ENCODE results near the gene DERL3.
"Not testable (repeated sequence)": the region's sequence is repeated elsewhere in the genome, so short reads cannot be mapped to it uniquely, and the experiment has no call there.

DERL3 gene

DNA sequence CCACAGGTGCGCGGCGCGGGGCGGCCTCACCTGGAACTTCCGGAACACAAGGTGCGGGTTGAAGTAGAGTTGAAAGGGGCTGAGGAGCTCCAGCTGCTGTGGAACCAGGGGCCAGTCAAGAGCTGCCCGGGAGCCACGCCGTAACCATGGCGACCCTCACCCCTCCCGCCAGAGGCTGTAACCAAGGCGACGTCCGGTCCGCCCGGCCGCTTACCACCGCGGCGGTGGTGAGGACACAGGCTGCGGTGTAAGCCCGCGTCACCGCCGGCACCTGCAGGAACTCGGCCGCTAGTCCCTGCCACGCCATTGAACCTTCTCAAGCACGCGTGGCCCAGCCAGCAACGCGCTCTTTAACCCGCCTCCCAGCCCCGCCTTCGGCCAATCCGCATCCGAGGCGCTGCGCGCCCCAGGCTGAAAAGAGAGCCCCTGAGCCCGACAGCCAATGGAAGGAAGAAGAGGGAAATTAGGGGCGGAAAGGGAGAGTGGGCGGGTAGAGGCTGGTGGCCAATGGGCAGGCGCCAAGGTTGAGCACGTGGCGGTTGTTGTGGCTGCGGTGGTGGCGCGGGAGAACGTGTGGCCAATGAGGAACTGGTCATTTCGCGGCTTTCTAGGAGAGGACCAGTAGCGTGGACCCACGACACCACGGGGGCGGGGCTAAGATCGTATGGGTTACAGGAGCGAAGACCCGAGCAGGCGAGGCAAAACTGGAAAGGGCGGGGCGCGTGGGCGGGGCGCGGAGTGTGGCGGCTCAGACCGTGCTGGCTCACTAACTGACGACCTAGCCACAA, at the start of gene DERL3:
DERL3 (minus strand) TSS at position 326 of the 788 bp plus-strand sequence; CDS start at position 307, 19 bp downstream.
- peak; percentile 99 for DNase-seq

DNA sequence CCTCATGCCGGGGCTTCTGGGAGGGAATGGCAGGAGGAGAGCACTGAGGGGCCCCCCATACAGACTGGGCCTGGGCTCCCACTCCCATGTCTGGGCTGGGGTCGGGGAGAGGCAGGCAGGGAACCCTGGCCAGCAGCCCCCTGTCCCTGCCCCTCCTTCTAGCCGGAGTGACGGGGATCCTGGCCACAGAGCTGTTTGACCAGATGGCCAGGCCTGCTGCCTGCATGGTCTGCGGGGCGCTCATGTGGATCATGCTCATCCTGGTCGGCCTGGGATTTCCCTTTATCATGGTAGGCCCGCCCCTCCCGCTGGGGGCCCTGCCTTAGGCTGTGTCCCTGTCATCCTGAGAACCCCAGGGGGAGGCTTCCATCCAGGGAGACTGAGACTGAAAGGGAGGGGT, 45.3 kb upstream of the DERL3 start:
- no peak for DNase-seq

- no peak for DNase-seq
Observed at GRCh38 chr22:23883658-23884057, 44.9 kb upstream of the DERL3 start.

GRCh38 chr22:23882370-23882769, 43.6 kb upstream of the DERL3 start:
- DNase-seq, result no peak

DNA sequence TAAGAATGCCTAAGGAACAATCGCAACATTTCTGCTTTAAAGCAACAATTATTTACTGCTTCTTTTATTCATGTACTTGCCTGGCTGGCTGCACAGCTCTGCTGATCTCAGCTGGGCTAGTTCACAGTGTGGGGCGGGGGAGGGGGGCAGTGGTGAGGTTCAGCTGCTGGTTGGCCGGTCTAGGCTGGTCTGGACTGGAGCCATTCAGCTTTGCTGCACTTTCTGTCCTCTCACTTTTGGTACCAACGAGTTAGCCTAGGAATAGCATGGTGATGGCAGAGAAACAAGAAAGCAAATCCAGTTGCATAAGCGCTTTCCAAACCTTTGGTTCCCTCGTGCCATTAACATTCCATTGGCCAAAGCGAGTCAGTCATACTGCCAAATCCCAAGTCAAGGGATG, 39.4 kb upstream of the DERL3 start:
- DNase-seq, result no peak

DNA sequence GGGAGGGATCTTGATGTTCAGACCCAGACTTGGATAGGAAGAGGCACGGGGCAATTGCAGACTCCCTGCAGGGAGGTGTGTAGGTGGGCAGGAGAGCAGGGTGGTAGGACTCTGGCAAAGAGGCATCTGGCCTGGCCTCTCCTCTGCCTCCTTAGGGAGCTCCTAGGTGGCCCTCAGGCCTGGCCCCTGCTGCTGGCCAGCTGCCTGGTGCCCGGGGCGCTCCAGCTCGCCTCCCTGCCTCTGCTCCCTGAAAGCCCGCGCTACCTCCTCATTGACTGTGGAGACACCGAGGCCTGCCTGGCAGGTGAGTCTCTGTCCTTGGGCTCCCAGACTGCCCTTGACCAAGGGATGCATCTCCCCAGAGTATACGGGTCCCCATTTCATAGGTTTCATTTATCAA, 38.8 kb upstream of the DERL3 start:
- DNase-seq, result no peak

- no peak for DNase-seq
Observed at GRCh38 chr22:23875801-23876200, 37.0 kb upstream of the DERL3 start.

DNA sequence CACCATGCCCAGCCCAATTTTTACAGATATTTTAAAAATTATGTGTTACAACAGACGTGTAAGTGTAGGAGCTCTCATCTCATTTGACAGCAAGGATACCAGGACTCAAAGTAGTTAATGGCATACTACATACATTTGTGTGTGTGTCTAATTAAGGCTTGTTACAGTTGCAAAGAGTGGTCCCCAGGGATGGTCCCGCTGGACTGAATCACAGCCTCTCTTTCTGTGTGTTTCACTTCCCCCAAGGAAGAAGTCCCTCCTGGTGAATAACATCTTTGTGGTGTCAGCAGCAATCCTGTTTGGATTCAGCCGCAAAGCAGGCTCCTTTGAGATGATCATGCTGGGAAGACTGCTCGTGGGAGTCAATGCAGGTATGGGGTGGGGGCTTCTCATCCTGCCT, 36.1 kb upstream of the DERL3 start:
- no peak for DNase-seq

DNA sequence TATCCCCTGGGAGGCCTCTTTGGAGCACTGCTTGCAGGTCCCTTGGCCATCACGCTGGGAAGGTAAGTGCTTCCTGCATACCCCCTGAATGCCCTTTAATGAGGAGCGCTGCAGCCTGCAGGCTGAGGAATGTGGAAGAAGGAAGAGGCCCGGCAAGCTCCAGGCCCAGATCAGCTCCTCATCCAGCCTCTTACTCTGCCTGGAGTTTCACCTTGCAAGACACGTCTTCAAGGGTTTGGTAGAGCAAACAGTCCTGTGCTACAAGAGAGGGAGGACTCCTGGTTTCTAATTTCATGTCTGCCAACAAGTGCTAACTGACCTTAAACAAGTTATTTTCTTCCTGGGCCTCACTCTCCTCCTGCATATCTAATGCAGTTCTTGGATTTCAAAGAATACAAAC, 29.8 kb upstream of the DERL3 start:
- DNase-seq, result no peak

DNA sequence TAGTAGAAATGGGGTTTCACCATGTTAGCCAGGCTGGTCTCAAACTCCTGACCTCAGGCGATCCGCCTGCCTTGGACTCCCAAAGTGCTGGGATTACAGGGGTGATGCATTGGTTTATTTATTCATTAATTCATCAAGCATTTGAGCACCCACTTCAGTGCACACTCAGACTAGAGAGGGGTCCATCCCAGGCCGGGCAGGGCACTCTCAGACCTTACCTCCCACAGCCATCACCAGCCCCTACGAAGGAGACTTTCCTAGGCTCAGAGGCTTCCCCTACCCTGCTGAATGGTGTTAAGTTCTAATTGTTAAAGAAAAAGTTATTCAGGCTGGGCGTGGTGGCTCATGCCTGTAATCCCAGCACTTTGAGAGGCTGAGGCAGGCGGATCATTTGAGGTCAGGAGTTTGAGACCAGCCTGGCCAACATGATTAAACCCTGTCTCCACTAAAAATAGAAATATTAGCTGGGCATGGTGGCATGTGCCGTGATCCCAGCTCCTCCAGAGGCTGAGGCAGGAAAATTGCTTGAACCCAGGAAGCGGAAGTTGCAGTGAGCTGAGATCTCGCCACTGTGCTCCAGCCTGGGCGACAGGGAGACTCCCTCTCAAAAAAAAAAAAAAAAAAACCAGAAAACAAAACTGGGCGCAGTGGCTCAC, 25.8 kb upstream of the DERL3 start:
- not testable (repeated sequence) for DNase-seq

GRCh38 chr22:23862103-23862502, 23.3 kb upstream of the DERL3 start:
- DNase-seq, result peak; percentile 42 to 57 (median 52)

DNA sequence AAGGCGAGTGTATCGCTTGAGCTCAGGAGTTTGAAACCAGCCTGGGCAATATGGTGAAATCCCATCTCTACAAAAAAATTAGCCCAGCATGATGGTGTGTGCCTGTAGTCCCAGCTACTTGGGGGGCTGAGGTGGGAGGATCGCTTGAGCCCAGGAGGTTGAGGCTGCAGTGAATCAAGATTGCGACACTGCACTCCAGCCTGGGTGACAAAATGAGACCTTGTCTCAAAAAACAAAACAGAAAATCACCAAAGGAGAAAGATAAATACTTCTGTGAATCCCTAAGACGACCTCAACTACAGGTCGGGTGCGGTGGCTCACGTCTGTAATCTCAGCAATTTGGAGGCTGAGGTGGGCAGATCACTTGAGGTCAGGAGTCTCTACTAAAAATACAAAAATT, 21.4 kb upstream of the DERL3 start:
- not testable (repeated sequence) for DNase-seq

DNA sequence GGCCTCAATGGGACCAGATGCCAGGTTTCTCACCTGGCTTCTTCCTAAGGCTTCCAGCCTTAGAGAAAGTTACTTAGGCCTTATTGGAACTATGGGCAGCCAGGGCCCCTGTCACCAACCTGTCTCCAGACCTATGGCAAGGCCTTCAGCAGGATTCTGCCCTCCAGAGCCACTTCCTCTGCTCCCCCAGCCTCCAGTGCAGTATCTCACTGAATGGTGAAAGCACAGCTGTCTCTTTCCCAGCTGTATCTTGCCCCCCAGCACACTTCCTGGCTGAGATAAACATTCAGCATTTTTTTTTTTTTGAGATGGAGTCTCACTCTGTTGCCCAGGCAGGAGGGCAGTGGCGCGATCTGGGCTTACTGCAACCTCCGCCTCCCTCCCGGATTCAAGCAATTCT, 20.4 kb upstream of the DERL3 start:
- DNase-seq, result no peak

- DNase-seq, result no peak
Observed at GRCh38 chr22:23858484-23858815, 19.6 kb upstream of the DERL3 start.

GRCh38 chr22:23857606-23858483, 19.0 kb upstream of the DERL3 start, which contains the start of gene SLC2A11:
SLC2A11 (plus strand) TSS chr22:23857875; CDS start chr22:23858000, 125 bp downstream.
- peak; percentile 98 to 100 (median 100) for DNase-seq

DNA sequence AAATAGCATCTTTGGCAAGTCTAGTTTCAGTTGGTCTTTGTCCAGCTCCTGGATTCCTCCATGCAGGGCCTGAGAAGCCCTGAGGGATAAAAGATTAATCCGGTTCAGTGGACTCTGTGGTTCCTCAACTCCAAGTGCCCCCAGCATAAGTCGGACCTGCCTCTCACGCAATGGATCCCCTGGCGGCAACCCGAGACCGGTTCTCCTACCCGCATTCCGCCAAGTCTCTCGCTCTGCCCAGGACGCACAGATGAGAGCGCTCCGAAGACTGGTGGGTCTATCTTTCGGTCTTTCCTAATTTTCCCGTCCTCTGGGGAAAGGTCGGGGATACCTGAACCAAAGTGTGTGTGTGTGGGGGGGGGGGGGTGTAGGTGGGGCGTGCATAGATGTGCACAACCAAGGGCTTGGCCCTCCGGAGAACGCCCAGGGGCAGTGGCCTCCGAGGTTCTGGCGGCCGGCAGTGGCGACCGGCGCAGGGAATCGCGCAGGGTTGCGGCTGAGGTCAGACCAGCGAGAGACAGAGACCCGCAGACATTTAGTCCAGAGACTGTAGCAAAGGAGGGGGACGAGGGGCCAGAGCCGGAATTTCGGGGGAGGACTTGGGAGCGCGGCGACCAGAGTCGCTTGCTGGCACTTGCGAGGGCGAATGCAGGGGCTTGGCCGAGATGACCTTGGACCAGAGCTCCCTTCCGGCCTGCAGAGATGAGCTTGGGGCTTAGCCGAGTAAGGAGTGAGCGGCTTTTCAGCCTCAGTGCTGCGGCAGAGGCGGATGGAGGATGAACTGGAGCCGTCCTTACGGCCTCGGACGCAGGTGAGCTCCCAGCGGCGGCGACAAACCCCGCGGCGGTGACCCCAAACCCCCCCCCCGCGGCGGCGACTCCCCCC, 18.2 kb upstream of the DERL3 start:
- DNase-seq, result peak; percentile 36 to 52 (median 39)

GRCh38 chr22:23850136-23850611, 11.4 kb upstream of the DERL3 start:
- DNase-seq, result no peak

- DNase-seq, result peak; percentile 88 to 95 (median 95)
Observed at GRCh38 chr22:23849009-23850006, 10.5 kb upstream of the DERL3 start.

DNA sequence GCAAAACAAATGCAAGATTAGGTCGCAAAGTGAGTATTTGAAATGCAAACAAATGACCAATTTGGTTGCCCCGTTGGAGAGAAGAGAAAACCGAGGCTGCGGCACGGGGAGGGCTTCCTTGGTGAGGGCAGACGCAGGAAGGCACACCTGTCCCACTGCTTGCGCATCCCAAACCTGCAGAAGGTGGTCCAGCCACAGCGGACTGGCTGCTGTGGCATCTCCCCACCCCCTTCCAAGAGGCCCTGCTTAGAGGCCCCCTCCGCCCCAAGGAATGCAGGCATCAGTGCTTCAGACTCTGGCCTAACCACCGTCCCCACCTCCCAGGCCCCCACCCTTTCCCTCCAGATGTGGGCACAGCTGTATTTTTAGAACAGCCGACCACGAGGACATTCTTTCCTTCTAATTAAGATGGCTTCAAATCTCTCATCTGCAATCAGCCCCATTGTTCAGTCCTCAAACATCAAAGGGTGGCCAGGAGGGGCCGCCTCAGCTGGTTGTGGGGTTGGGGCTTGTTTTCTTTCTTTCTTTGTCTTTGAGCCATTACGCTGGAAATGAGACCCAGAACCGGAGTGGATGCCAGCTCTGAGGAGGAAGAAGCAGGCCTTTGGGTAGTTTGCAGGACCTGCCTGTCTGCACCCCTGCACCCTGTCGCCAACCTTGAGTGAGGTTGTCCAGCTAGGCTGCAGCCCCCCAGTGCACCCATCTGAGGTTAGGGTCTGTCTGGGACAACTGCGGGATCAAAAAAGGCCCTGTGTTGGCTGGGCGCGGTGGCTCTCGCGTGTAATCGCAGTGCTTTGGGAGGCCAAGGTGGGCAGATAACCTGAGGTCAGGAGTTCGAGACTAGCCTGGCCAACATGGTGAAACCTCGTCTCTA, 9.4 kb upstream of the DERL3 start:
- no peak for DNase-seq

All from suppressor macrophage treated with lipopolysaccharide for 1 hour (primary cell).